Measurements from ENCODE around the gene MRPS21.

DNA sequence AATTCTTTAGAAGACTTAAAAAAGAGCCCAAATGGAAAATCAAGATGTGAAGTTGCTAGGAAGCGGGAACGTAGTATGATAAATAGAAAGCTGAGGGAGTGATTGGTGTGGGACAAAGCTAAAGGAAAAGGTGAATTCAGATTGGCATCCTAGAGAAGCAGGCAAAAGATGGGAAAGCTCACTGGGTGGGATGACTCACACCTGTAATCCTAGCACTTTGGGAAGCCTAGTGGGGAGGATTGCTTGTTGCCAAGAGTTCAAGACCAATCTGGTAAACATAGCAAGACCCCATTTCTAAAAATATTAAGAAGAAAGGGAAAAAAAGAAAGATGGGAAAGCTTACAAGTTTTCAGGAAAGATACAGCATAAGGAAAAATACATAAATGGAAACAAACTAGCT lies 1.8 kb downstream of the MRPS21 start:
- TF ChIP-seq, protein P1, sequence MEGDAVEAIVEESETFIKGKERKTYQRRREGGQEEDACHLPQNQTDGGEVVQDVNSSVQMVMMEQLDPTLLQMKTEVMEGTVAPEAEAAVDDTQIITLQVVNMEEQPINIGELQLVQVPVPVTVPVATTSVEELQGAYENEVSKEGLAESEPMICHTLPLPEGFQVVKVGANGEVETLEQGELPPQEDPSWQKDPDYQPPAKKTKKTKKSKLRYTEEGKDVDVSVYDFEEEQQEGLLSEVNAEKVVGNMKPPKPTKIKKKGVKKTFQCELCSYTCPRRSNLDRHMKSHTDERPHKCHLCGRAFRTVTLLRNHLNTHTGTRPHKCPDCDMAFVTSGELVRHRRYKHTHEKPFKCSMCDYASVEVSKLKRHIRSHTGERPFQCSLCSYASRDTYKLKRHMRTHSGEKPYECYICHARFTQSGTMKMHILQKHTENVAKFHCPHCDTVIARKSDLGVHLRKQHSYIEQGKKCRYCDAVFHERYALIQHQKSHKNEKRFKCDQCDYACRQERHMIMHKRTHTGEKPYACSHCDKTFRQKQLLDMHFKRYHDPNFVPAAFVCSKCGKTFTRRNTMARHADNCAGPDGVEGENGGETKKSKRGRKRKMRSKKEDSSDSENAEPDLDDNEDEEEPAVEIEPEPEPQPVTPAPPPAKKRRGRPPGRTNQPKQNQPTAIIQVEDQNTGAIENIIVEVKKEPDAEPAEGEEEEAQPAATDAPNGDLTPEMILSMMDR (conservative IDR thresholded peaks at IDR 0.05; ENCODE audit: low read length), result no peak
- TF ChIP-seq EZH2phosphoT487 (IDR thresholded peaks at IDR 0.05; ENCODE audit: borderline replicate concordance), result no peak

Data from Loucy (cell line).